Measurements from ENCODE around the gene GRIK2.

DNA sequence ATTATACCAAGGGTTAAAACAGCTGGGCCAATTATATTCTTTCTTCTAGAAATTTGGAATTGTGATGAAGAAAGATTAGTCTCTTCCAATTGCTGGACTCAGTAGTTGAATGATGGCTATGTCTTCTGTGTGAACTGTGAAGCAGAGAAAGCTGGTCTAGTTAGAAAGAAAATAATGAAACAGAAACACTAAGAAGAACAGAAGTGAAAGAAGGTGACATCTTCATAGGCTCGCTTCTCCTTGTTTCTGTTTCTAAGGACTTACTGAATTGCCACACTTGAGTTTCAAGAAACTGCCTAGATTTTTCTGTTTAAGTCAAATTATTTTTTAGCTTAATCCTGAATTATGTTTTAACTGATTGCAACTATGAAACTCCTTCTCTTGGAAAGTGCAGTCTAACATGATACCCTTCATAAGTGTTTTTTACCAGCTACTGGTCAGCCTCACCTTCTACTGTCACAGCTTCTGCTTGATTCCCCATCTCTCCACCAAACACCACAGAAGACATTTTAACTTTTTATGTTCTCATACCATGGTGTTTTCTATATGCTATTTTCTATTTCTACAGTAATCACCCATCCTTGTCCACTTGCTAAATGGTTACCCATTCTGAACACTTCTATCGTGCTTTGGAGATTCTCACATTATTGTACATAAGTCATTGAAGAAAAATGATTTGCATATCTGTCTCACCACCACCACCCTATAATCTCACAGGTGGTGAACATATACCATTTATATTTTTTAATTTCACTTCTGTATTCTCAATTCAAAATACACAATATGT, 268.8 kb downstream of the GRIK2 start:
- TF ChIP-seq POLR2AphosphoS5 (IDR thresholded peaks at IDR 0.05), result no peak
- TF ChIP-seq, protein P1, sequence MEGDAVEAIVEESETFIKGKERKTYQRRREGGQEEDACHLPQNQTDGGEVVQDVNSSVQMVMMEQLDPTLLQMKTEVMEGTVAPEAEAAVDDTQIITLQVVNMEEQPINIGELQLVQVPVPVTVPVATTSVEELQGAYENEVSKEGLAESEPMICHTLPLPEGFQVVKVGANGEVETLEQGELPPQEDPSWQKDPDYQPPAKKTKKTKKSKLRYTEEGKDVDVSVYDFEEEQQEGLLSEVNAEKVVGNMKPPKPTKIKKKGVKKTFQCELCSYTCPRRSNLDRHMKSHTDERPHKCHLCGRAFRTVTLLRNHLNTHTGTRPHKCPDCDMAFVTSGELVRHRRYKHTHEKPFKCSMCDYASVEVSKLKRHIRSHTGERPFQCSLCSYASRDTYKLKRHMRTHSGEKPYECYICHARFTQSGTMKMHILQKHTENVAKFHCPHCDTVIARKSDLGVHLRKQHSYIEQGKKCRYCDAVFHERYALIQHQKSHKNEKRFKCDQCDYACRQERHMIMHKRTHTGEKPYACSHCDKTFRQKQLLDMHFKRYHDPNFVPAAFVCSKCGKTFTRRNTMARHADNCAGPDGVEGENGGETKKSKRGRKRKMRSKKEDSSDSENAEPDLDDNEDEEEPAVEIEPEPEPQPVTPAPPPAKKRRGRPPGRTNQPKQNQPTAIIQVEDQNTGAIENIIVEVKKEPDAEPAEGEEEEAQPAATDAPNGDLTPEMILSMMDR (IDR thresholded peaks at IDR 0.05), result no peak
